Heart right ventricle (tissue), 16 donors: ENCODE measurements around the gene SLC26A4. TPM values are rescaled to one million over a fixed set of nuclear protein-coding genes. Genes with fewer than 3 reads are reported as not detected.
A peak's percentile ranks its signal among the peaks of the same experiment; 100 is the strongest.

Experiments used
- ATAC-seq, 8 donors: fragments of 200-7000 bp; cut with Tn5 transposase; one replicate each; pipeline ENCODE4 v1.9.1; 2020; ENCODE audit warnings: mild to moderate bottlenecking in 8 of 8, moderate library complexity in 8 of 8, moderate number of reproducible peaks in 1 of 8
- DNase-seq, 2 donors: peaks; one replicate each; pipeline ENCODE4 v3.0.0-alpha.2; 2020
- H3K27ac ChIP-seq, 10 donors: fragments of 200-600 bp; sonication (generic) in 2 of 10; one replicate each; pipeline versions ENCODE4 v1.5.0 to v1.8.0; 2020 to 2022; ENCODE audit warnings: mild to moderate bottlenecking in 3 of 10
- H3K27me3 ChIP-seq, 7 donors: fragments of 200-600 bp; one replicate each; pipeline ENCODE4 v1.8.0; 2021 to 2022; ENCODE audit warnings: mild to moderate bottlenecking in 2 of 7
- H3K36me3 ChIP-seq, 9 donors: fragments of 200-600 bp; sonication (generic) in 1 of 9; one replicate each; pipeline versions ENCODE4 v1.5.0 to v1.8.0; 2020 to 2022; ENCODE audit warnings: mild to moderate bottlenecking in 2 of 9
- H3K4me1 ChIP-seq, 9 donors: fragments of 200-600 bp; sonication (generic) in 1 of 9; one replicate each; pipeline versions ENCODE4 v1.5.0 to v1.8.0; 2020 to 2022; ENCODE audit warnings: mild to moderate bottlenecking in 4 of 9
- H3K4me3 ChIP-seq, 10 donors: fragments of 200-600 bp; sonication (generic) in 2 of 10; one replicate each; pipeline versions ENCODE4 v1.5.0 to v1.8.0; 2020 to 2022; ENCODE audit warnings: mild to moderate bottlenecking in 7 of 10, moderate library complexity in 2 of 10
- H3K9me3 ChIP-seq, 11 donors: fragments of 200-600 bp in 10 of 11; sonication (generic) in 2 of 11; one replicate each; pipeline versions ENCODE4 v1.5.0 to v1.8.0; 2013 to 2022; ENCODE audit warnings: mild to moderate bottlenecking in 2 of 11, control low read depth in 1 of 11, moderate library complexity in 1 of 11
- CTCF ChIP-seq, 9 donors: fragments of 200-600 bp; sonication (generic) in 2 of 9; IDR thresholded peaks; one replicate each; pipeline versions ENCODE4 v1.5.0 to v1.8.0; 2021 to 2022; ENCODE audit warnings: antibody characterized with exemption in 9 of 9, mild to moderate bottlenecking in 5 of 9, moderate library complexity in 1 of 9
- WGBS, 2 donors: extraction: QIAGEN DNeasy Blood & Tissue Kit; methylation state at CpG; one replicate each; pipeline ENCODE4 v1.1.7; 2013; ENCODE audit warnings: inconsistent platforms in 1 of 2; 5-methylcytosine and 5-hydroxymethylcytosine counted together
- intact Hi-C, 10 donors: fragments of 100-400 bp; cut with DNase I; formaldehyde crosslinking; loops; one replicate each; pipeline versions ENCODE4 v1.11.1 to v1.14.2; 2022
- polyA plus RNA-seq, 2 donors: library from polyadenylated mRNA; stranded (reverse); fragments of 200-250 nt; gene quantifications; one replicate each; pipeline ENCODE4 v1.2.3, GENCODE V29; 2013
- total RNA-seq, 10 donors: library from RNA; stranded (reverse); fragmentation: NEBNext Ultra II Directional in 3 of 10; extraction: Animal tissue kit (Norgen Biotek cat#: 25700) in 3 of 10; gene quantifications; one replicate each; pipeline versions ENCODE4 v1.2.1 to v1.2.4, GENCODE V29; 2021 to 2023
- donor health status: Arrhythmogenic right ventricular cardiomyopathy.
- donor health status: ischemic (EF 13 %, LVEDD 7.1; RV severe dilation, severe dysfunction).
- donor health status: healthy with polysubstance abuse.
- donor health status: DM: no; HTN: yes; CAD: no.
- donor health status: DM: no; HTN: no; CAD: no.
- donor health status: ischemic (EF 25% LVEDD 6.9; RV normal size, moderate dysfunction).
- donor health status: ischemic (EF 25% LVEDD 5.7; RV mildly dilated, moderate dysfunction).
- donor health status: healthy.
- donor health status: DM: yes; HTN: yes; CAD: no.
- donor health status: Ischemic cardiomyopathy.
- donor health status: ischemic (EF 35%, LVEDD 5.7; RV mildly dilated, moderate dysfunction).
- donor health status: nonischemic (EF 11% LVEDD 7.7; RV severe dilation, severe dysfunction).
- donor health status: DM: yes; HTN: yes; CAD: no.
- donor health status: PGD.
- donor health status: ischemic (EF 29% LVEDD 5.4; RV normal size, mild dysfunction).
- donor health status: nonischemic (EF 23%, LVEDD 6.1; RV moderate dilation, normal function).

The SLC26A4 gene
- total and polyA plus RNA-seq, 12 donors, result 0.15 to 1.2 (median 0.69) TPM

GRCh38 chr7:107697321-107698049, 36.9 kb downstream of the SLC26A4 start:
- no peak for DNase-seq
- Histone ChIP-seq H3K27ac (peak overlapping the region in 3 of 10 donors; percentile 11 to 45 (median 18)), H3K27me3 (no peaks in the 10 kb centered on the region), H3K4me3 (no peak overlapping the region), H3K9me3 (no peaks in the 10 kb centered on the region), H3K36me3 (no peaks in the 10 kb centered on the region), H3K4me1 (peaks cover 0 to 37% (median 23%) of the 10 kb centered on the region in 9 donors)
- whole genome bisulfite sequencing, 2 donors, result 68 to 72% methylated on average over 7 of the region's 7 CpGs
- intact Hi-C loops, result no loop called here
- peak in 1 of 8 donors; percentile 45 for ATAC-seq
- TF ChIP-seq CTCF (IDR thresholded peaks at IDR 0.05), result no peak

- H3K27ac ChIP-seq, result no peak overlapping the region
- peaks cover 0 to 13% (median 0%) of the 10 kb centered on the region in 9 donors for H3K4me1 ChIP-seq
- no peak for ATAC-seq
- no peaks in the 10 kb centered on the region for H3K9me3 ChIP-seq
- H3K4me3 ChIP-seq, result no peak overlapping the region
- H3K36me3 ChIP-seq, result no peaks in the 10 kb centered on the region
- TF ChIP-seq CTCF (IDR thresholded peaks at IDR 0.05), result no peak
- intact Hi-C loops, result no loop called here
- no peak for DNase-seq
- no peaks in the 10 kb centered on the region for H3K27me3 ChIP-seq
Observed at GRCh38 chr7:107700570-107700969, 39.9 kb downstream of the SLC26A4 start.

GRCh38 chr7:107701191-107701590, 40.6 kb downstream of the SLC26A4 start:
- no peak overlapping the region for H3K4me3 ChIP-seq
- DNase-seq (no peak), ATAC-seq (no peak)
- TF ChIP-seq CTCF (IDR thresholded peaks at IDR 0.05), result no peak
- no peak overlapping the region for H3K27ac ChIP-seq
- H3K36me3 ChIP-seq, result no peaks in the 10 kb centered on the region
- no peaks in the 10 kb centered on the region for H3K27me3 ChIP-seq
- intact Hi-C loops, result no loop called here
- H3K9me3 ChIP-seq, result no peaks in the 10 kb centered on the region
- peaks cover 0 to 13% (median 0%) of the 10 kb centered on the region in 9 donors for H3K4me1 ChIP-seq
- WGBS, 2 donors, result 61 to 69% methylated on average over 3 of the region's 3 CpGs

GRCh38 chr7:107703219-107703618, 42.6 kb downstream of the SLC26A4 start:
- H3K27me3 ChIP-seq, result no peaks in the 10 kb centered on the region
- intact Hi-C loops, result no loop called here
- no peaks in the 10 kb centered on the region for H3K36me3 ChIP-seq
- DNase-seq (no peak), ATAC-seq (no peak)
- no peak overlapping the region for H3K4me3 ChIP-seq
- no peaks in the 10 kb centered on the region for H3K9me3 ChIP-seq
- no peak for TF ChIP-seq CTCF (IDR thresholded peaks at IDR 0.05)
- peaks cover 0 to 7% (median 0%) of the 10 kb centered on the region in 9 donors for H3K4me1 ChIP-seq
- no peak overlapping the region for H3K27ac ChIP-seq
